Liver (tissue), 3 donors: Measurements from ENCODE around the gene REG3G.

ENCODE experiments used
- ATF3 ChIP-seq: IDR thresholded peaks from 2 replicates; pipeline ENCODE4 v1.6.1; 2016; ENCODE audit warnings: antibody characterized with exemption
- EGR1 ChIP-seq, 2 donors: IDR thresholded peaks; 2 replicates each; pipeline ENCODE4 v1.6.1; 2016 to 2018; ENCODE audit warnings: antibody characterized with exemption in 2 of 2, low read depth in 2 of 2
- FOXA1 ChIP-seq: IDR thresholded peaks from 2 replicates; pipeline ENCODE4 v1.6.1; 2016; ENCODE audit warnings: antibody characterized with exemption
- GABPA ChIP-seq, 2 donors: IDR thresholded peaks in 1 of 2; conservative IDR thresholded peaks in 1 of 2; 2 replicates each; pipeline ENCODE4 v1.6.1; 2016; ENCODE audit warnings: antibody characterized with exemption in 2 of 2, mild to moderate bottlenecking in 1 of 2, moderate library complexity in 1 of 2
- HNF4A ChIP-seq, 2 donors: conservative IDR thresholded peaks; 2 replicates each; pipeline ENCODE4 v1.6.1; 2016; ENCODE audit warnings: antibody characterized with exemption in 2 of 2, mild to moderate bottlenecking in 2 of 2
- JUND ChIP-seq, 2 donors: IDR thresholded peaks; 2 replicates each; pipeline ENCODE4 v1.6.1; 2016; ENCODE audit warnings: antibody characterized with exemption in 2 of 2
- RAD21 ChIP-seq, 2 donors: IDR thresholded peaks; 2 replicates each; pipeline ENCODE4 v1.6.1; 2016; ENCODE audit warnings: antibody characterized with exemption in 2 of 2, mild to moderate bottlenecking in 2 of 2
- TAF1 ChIP-seq: conservative IDR thresholded peaks from 2 replicates; pipeline ENCODE4 v1.6.1; 2016; ENCODE audit warnings: antibody characterized with exemption, mild to moderate bottlenecking
- YY1 ChIP-seq: IDR thresholded peaks from 2 replicates; pipeline ENCODE4 v1.6.1; 2016; ENCODE audit warnings: antibody characterized with exemption, mild to moderate bottlenecking
- ZBTB33 ChIP-seq: IDR thresholded peaks from 2 replicates; pipeline ENCODE4 v1.6.1; 2016; ENCODE audit warnings: antibody characterized with exemption
- TF ChIP-seq, protein P1 (sequence below): fragments of 150-350 bp; IDR thresholded peaks from 2 replicates; pipeline ENCODE4 v1.5.1; 2017; ENCODE audit warnings: improper control_type of control experiment, low read depth, low read length; ENCODE audit not compliant: missing input control
- TF ChIP-seq, protein P2 (sequence below): IDR thresholded peaks from 2 replicates; pipeline ENCODE4 v1.6.1; 2016; ENCODE audit warnings: antibody characterized with exemption, mild to moderate bottlenecking
- donor health status: healthy.
- donor health status: healthy.

- TF ChIP-seq, protein P1, sequence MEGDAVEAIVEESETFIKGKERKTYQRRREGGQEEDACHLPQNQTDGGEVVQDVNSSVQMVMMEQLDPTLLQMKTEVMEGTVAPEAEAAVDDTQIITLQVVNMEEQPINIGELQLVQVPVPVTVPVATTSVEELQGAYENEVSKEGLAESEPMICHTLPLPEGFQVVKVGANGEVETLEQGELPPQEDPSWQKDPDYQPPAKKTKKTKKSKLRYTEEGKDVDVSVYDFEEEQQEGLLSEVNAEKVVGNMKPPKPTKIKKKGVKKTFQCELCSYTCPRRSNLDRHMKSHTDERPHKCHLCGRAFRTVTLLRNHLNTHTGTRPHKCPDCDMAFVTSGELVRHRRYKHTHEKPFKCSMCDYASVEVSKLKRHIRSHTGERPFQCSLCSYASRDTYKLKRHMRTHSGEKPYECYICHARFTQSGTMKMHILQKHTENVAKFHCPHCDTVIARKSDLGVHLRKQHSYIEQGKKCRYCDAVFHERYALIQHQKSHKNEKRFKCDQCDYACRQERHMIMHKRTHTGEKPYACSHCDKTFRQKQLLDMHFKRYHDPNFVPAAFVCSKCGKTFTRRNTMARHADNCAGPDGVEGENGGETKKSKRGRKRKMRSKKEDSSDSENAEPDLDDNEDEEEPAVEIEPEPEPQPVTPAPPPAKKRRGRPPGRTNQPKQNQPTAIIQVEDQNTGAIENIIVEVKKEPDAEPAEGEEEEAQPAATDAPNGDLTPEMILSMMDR, result no peak
- TF ChIP-seq JUND (IDR thresholded peaks at IDR 0.05), result no peak
- TF ChIP-seq EGR1 (IDR thresholded peaks at IDR 0.05; ENCODE audit: low read depth in 2 of 2), result no peak
- TF ChIP-seq TAF1, result no peak
- no peak for TF ChIP-seq FOXA1
- no peak for TF ChIP-seq HNF4A (conservative IDR thresholded peaks at IDR 0.05)
- no peak for TF ChIP-seq ATF3
- TF ChIP-seq, protein P2, sequence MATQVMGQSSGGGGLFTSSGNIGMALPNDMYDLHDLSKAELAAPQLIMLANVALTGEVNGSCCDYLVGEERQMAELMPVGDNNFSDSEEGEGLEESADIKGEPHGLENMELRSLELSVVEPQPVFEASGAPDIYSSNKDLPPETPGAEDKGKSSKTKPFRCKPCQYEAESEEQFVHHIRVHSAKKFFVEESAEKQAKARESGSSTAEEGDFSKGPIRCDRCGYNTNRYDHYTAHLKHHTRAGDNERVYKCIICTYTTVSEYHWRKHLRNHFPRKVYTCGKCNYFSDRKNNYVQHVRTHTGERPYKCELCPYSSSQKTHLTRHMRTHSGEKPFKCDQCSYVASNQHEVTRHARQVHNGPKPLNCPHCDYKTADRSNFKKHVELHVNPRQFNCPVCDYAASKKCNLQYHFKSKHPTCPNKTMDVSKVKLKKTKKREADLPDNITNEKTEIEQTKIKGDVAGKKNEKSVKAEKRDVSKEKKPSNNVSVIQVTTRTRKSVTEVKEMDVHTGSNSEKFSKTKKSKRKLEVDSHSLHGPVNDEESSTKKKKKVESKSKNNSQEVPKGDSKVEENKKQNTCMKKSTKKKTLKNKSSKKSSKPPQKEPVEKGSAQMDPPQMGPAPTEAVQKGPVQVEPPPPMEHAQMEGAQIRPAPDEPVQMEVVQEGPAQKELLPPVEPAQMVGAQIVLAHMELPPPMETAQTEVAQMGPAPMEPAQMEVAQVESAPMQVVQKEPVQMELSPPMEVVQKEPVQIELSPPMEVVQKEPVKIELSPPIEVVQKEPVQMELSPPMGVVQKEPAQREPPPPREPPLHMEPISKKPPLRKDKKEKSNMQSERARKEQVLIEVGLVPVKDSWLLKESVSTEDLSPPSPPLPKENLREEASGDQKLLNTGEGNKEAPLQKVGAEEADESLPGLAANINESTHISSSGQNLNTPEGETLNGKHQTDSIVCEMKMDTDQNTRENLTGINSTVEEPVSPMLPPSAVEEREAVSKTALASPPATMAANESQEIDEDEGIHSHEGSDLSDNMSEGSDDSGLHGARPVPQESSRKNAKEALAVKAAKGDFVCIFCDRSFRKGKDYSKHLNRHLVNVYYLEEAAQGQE, result no peak
- no peak for TF ChIP-seq GABPA (IDR thresholded peaks at IDR 0.05 in 1 of 2, conservative IDR thresholded peaks at IDR 0.05 in 1 of 2)
- TF ChIP-seq RAD21 (IDR thresholded peaks at IDR 0.05), result no peak
- no peak for TF ChIP-seq YY1
- no peak for TF ChIP-seq ZBTB33
Measured at GRCh38 chr2:79004680-79005079, 20.8 kb upstream of the REG3G start.
